Thyroid gland (tissue), 4 donors: ENCODE data around the gene CELF5. TPM values are rescaled to one million over a fixed set of nuclear protein-coding genes. Genes with fewer than 3 reads are reported as not detected.
"Not testable (repeated sequence)": the region's sequence is repeated elsewhere in the genome, so short reads cannot be mapped to it uniquely, and the experiment has no call there.

Experiments used
- DNase-seq, 2 donors: peaks; one replicate each; pipeline ENCODE4 v3.0.0-alpha.2; 2019
- H3K27ac ChIP-seq, 3 donors: fragments of 200-600 bp; sonication (generic); 1 replicate in 2 of 3; 2 replicates in 1 of 3; pipeline ENCODE4 v1.5.1; 2016 to 2019; ENCODE audit warnings: mild to moderate bottlenecking in 1 of 3, moderate library complexity in 1 of 3
- H3K27me3 ChIP-seq: fragments of 200-600 bp; sonication (generic); one replicate; pipeline ENCODE4 v1.5.1; 2019
- H3K36me3 ChIP-seq, 2 donors: fragments of 200-600 bp; sonication (generic); one replicate each; pipeline ENCODE4 v1.5.1; 2016 to 2019
- H3K4me1 ChIP-seq, 2 donors: fragments of 200-600 bp; sonication (generic); one replicate each; pipeline ENCODE4 v1.5.1; 2017 to 2019
- H3K4me3 ChIP-seq, 3 donors: fragments of 200-600 bp; sonication (generic); replicated peaks in 1 of 3; 1 replicate in 2 of 3; 2 replicates in 1 of 3; pipeline ENCODE4 v1.5.1; 2016; ENCODE audit warnings: mild to moderate bottlenecking in 1 of 3
- H3K9me3 ChIP-seq: fragments of 200-600 bp; sonication (generic); one replicate; pipeline ENCODE4 v1.5.1; 2017
- CTCF ChIP-seq, 6 experiments: fragments of 200-600 bp in 3 of 6; fragments of 450-650 bp in 3 of 6; sonication (generic) in 3 of 6; IDR thresholded peaks; one replicate each; pipeline ENCODE4 v1.5.1; 2016 to 2019; ENCODE audit warnings: antibody characterized with exemption in 6 of 6, mild to moderate bottlenecking in 2 of 6, inconsistent platforms in 1 of 6, moderate library complexity in 1 of 6
- POLR2A ChIP-seq, 2 donors: fragments of 450-650 bp; IDR thresholded peaks; one replicate each; pipeline ENCODE4 v1.6.1; 2017; ENCODE audit warnings: antibody characterized with exemption in 2 of 2, mild to moderate bottlenecking in 2 of 2, moderate library complexity in 1 of 2
- WGBS, 2 donors: methylation state at CpG; one replicate each; pipeline ENCODE4 v1.1.5; 2017; 5-methylcytosine and 5-hydroxymethylcytosine counted together
- intact Hi-C: fragments of 100-400 bp; cut with DNase I; formaldehyde crosslinking; loops from one replicate; pipeline ENCODE4 v1.15.1; 2023
- total RNA-seq, 4 donors: library from RNA; depleted of rRNA; stranded (reverse); fragments of >200 nt; gene quantifications; one replicate each; pipeline ENCODE4 v1.2.3, GENCODE V29; 2016

CELF5 gene
- total RNA-seq, 4 donors from 2014 or later = not detected

- Histone ChIP-seq H3K27me3 (no peaks in the 10 kb centered on the region), H3K9me3 (no peaks in the 10 kb centered on the region), H3K4me1 (no peaks in the 10 kb centered on the region), H3K27ac (no peak overlapping the region), H3K4me3 (no peak overlapping the region), H3K36me3 (no peaks in the 10 kb centered on the region)
- intact Hi-C loops = no loop called here
- WGBS, 2 donors = 81 to 87% methylated on average over 6 of the region's 6 CpGs
- DNase-seq = no peak
- TF ChIP-seq CTCF (IDR thresholded peaks at IDR 0.05) (no peak), POLR2A (IDR thresholded peaks at IDR 0.05) (no peak)
Observed at GRCh38 chr19:3298853-3299449, 74.5 kb downstream of the CELF5 start.

- H3K36me3 ChIP-seq, H3K4me3 ChIP-seq, intact Hi-C loops, H3K27ac ChIP-seq, DNase-seq, H3K27me3 ChIP-seq, H3K4me1 ChIP-seq, H3K9me3 ChIP-seq: not testable (repeated sequence)
- WGBS, 2 donors = 37 to 42% methylated on average over 8 of the region's 8 CpGs
Observed at GRCh38 chr19:3300566-3300965, 76.1 kb downstream of the CELF5 start.

- no peaks in the 10 kb centered on the region for H3K27me3 ChIP-seq
Observed at GRCh38 chr19:3302755-3303154, 78.3 kb downstream of the CELF5 start.

GRCh38 chr19:3304871-3305423 lies 80.5 kb downstream of the CELF5 start:
- DNase-seq = peak; percentile 62 to 76
- no peak for TF ChIP-seq POLR2A (IDR thresholded peaks at IDR 0.05)
- peak; percentile 70 to 88 (median 80) for TF ChIP-seq CTCF (IDR thresholded peaks at IDR 0.05)
- no peaks in the 10 kb centered on the region for H3K27me3 ChIP-seq
- intact Hi-C loops = no loop called here
- H3K27ac ChIP-seq = no peak overlapping the region
- no peaks in the 10 kb centered on the region for H3K36me3 ChIP-seq
- H3K4me1 ChIP-seq = peaks cover 0 to 4% of the 10 kb centered on the region in 2 donors
- no peak overlapping the region for H3K4me3 ChIP-seq
- H3K9me3 ChIP-seq = no peaks in the 10 kb centered on the region
- WGBS, 2 donors = 8 to 12% methylated on average over 20 to 22 of the region's 22 CpGs

More at GRCh38 chr19:3302755-3303154, 78.3 kb downstream of the CELF5 start:
- DNase-seq = no peak
- H3K9me3 ChIP-seq = no peaks in the 10 kb centered on the region
- H3K27ac ChIP-seq = no peak overlapping the region
- H3K4me1 ChIP-seq = peaks cover 0 to 4% of the 10 kb centered on the region in 2 donors
- H3K4me3 ChIP-seq = no peak overlapping the region
- 65 to 73% methylated on average over 3 of the region's 3 CpGs for WGBS, 2 donors
- TF ChIP-seq CTCF (IDR thresholded peaks at IDR 0.05) (no peak), POLR2A (IDR thresholded peaks at IDR 0.05) (no peak)
- H3K36me3 ChIP-seq = no peaks in the 10 kb centered on the region
- intact Hi-C loops = no loop called here

GRCh38 chr19:3309724-3310123 lies 85.3 kb downstream of the CELF5 start:
- Histone ChIP-seq H3K4me1 (peaks cover 0 to 1% of the 10 kb centered on the region in 2 donors), H3K36me3 (no peaks in the 10 kb centered on the region), H3K4me3 (no peak overlapping the region), H3K27me3 (no peaks in the 10 kb centered on the region), H3K9me3 (no peaks in the 10 kb centered on the region), H3K27ac (no peak overlapping the region)
- no peak for DNase-seq
- WGBS, 2 donors = 57 to 64% methylated on average over 1 of the region's 1 CpG
- intact Hi-C loops = no loop called here
- TF ChIP-seq POLR2A (IDR thresholded peaks at IDR 0.05) (no peak), CTCF (IDR thresholded peaks at IDR 0.05) (no peak)
